Activated CD4-positive, alpha-beta memory T cell treated with anti-CD3 and anti-CD28 coated beads, Interleukin-2, amount 10 ng/mL, durations not matched to agents 7 days and 5 days (primary cell): ENCODE measurements around the gene CRYBG2. TPM values are rescaled to one million over a fixed set of nuclear protein-coding genes. Genes with fewer than 3 reads are reported as not detected.

ENCODE experiments used
- CTCF ChIA-PET: fragments of 350-600 bp; sonication (Branson Sonifier 250); formaldehyde crosslinking; loops from one replicate; lab custom pipeline; 2021; ENCODE audit warnings: antibody characterized with exemption, inconsistent platforms; lab: Charles Lee
- POLR2A ChIA-PET: fragments of 350-600 bp; sonication (Branson Sonifier 250); formaldehyde crosslinking; loops from one replicate; lab custom pipeline; 2021; ENCODE audit warnings: antibody characterized with exemption; lab: Charles Lee
- DNase-seq: peaks from one replicate; pipeline ENCODE4 v3.0.0-alpha.2; 2020
- H3K27ac Mint-ChIP-seq: one replicate; pipeline ENCODE4 v1.8.0; 2021; ENCODE audit warnings: mild to moderate bottlenecking, mixed read lengths
- H3K27me3 Mint-ChIP-seq: one replicate; pipeline ENCODE4 v1.8.0; 2021; ENCODE audit warnings: mixed read lengths
- H3K36me3 Mint-ChIP-seq: one replicate; pipeline ENCODE4 v1.8.0; 2021; ENCODE audit warnings: low read depth, mixed read lengths
- H3K4me1 Mint-ChIP-seq: one replicate; pipeline ENCODE4 v1.8.0; 2021; ENCODE audit warnings: mixed read lengths
- H3K4me3 Mint-ChIP-seq: one replicate; pipeline ENCODE4 v1.8.0; 2021; ENCODE audit warnings: mild to moderate bottlenecking, mixed read lengths
- H3K9me3 Mint-ChIP-seq: one replicate; pipeline ENCODE4 v1.8.0; 2021; ENCODE audit warnings: mixed read lengths
- total RNA-seq, 2 experiments: library from RNA; stranded (reverse); gene quantifications; one replicate each; pipeline ENCODE4 v1.2.3, GENCODE V29; 2021

CRYBG2 gene
- total RNA-seq, 2 experiments from 2014 or later = 1.9 to 4.3 TPM

DNA sequence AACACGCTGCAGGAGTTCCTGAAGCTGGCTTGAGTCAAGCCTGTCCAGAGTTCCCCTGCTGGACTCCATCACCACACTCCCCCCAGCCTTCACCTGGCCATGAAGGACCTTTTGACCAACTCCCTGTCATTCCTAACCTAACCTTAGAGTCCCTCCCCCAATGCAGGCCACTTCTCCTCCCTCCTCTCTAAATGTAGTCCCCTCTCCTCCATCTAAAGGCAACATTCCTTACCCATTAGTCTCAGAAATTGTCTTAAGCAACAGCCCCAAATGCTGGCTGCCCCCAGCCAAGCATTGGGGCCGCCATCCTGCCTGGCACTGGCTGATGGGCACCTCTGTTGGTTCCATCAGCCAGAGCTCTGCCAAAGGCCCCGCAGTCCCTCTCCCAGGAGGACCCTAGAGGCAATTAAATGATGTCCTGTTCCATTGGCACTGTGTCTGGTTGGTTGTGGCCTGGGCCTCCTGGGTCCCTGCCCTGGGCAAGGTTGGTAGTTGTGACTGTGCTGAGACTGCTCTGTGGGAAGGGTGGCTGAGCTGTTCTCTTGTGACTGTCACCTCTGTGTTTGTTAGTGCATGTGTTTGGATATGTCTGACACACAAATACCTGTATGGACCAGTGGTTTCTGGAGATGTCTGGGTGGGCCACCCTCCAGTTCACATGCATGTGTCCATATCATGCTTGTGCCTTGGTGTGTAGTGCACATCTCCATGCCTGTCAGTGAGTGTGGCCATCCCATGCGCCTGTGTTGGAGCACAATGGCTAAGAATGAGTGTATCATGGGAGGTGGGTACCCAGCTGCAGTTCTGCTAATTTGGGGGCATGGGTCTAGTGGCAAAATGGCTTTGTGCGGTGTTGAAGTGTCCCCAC is 72.6 kb downstream of the CRYBG2 start:
- H3K4me1 Mint-ChIP-seq = peaks cover 88% of the 10 kb centered on the region
- H3K9me3 Mint-ChIP-seq = no peaks in the 10 kb centered on the region
- ChIA-PET POLR2A (interaction anchor here (0.7 to 19.9 kb wide), 8 partner anchors 6 to 110 kb away, joined by 3 to 1302 read pairs (median 10); partner anchors contain the start of genes CD52, CEP85 and UBXN11), CTCF (interaction anchor here (0.6 to 17.9 kb wide), 6 partner anchors 33 to 136 kb away, joined by 3 to 883 read pairs (median 4); partner anchors contain the start of genes CD52 and UBXN11)
- H3K27ac Mint-ChIP-seq = peak overlapping the region; percentile 98
- H3K27me3 Mint-ChIP-seq = no peaks in the 10 kb centered on the region
- peak overlapping the region; percentile 81 for H3K4me3 Mint-ChIP-seq
- DNase-seq = peak; percentile 26
- peaks cover 86% of the 10 kb centered on the region for H3K36me3 Mint-ChIP-seq

DNA sequence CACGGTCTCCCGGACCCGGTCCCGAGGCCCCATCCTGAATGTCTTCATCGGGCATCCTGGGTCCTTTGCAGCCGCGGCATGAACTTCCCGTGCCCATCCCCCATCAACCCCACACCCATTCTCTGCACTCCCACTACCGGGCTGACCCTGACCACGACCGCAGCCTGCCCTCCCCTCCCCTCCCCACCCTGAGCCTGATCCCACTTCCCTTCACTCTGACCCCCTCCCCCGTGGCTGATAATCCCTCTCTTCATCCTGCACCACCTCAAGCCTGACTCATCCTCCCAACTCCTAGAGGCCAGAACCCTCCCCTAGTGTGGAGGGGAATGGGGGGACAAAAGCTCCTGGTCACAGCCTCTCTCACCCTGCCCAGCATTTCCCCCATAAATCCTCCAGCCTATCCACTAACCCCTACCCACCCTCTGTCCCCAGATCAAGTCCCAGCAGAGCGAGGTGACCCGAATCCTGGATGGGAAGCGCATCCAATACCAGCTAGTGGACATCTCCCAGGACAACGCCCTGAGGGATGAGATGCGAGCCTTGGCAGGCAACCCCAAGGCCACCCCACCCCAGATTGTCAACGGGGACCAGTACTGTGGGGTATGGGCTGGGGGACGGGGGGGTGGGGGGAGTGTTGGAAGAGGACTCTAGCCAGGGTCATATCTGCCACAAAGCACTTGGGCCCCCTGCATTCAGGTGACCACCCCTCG is 73.4 kb downstream of the CRYBG2 start:
- POLR2A ChIA-PET = interaction anchor here (1.1 to 19.9 kb wide), 12 partner anchors 7 to 376 kb away, joined by 3 to 1302 read pairs (median 9); partner anchors contain the start of genes CD52, CEP85, DHDDS and UBXN11
- Mint-ChIP-seq H3K9me3 (no peaks in the 10 kb centered on the region), H3K27ac (peak overlapping the region; percentile 98), H3K27me3 (no peaks in the 10 kb centered on the region), H3K4me3 (peak overlapping the region; percentile 81), H3K4me1 (peaks cover 88% of the 10 kb centered on the region), H3K36me3 (peaks cover 89% of the 10 kb centered on the region)
- DNase-seq = peak; percentile 54
- CTCF ChIA-PET = interaction anchor here (0.9 to 17.9 kb wide), 8 partner anchors 8 to 136 kb away, joined by 3 to 883 read pairs (median 6); partner anchors contain the start of genes CD52 and UBXN11

DNA sequence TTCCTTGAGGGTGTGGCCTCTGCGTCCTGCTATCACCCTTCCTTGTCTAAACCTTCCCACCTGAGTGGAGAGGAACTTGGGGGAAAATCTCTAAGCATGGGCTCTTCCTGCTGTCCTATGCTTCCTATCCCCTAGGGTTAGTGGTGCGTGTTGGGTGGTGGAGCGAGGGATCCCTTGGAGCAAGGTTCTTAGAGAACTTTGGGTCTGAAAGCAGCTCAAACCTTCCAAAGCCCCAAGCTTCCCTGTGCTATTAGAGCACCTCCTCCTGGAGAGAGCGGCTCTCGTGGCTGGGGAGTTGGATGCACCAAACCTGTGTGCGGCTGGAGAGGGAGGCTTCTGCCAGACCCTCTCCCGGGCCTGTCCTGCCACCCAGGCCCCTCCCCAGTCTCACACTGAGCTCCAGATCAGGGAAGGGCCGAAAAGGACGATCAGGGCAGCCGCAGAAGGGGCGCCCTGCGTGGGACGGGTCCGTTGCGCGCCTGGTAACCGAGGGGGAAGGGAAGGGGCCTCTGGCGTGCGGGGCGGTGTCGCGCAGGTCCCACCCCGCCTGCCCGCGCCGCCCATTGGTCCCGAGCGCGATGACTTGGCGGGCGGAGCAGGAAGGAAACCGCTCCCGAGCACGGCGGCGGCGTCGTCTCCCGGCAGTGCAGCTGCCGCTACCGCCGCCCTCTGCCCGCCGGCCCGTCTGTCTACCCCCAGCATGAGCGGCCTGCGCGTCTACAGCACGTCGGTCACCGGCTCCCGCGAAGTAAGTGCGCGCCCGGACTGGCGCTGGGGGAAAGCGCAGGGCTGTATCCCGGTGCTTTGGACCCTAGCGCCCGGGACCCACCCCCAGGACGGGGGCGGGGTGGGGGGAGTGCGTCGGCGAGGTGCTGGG is 74.2 kb downstream of the CRYBG2 start, which contains the start of gene SH3BGRL3:
Gene SH3BGRL3, plus strand, starts transcription at position 631 of the 877 bp plus-strand sequence. Its CDS starts 70 bp downstream, at position 701.
- ChIA-PET POLR2A (interaction anchor here (0.8 to 19.9 kb wide), 15 partner anchors 8 to 375 kb away, joined by 3 to 1302 read pairs (median 5); partner anchors contain the start of genes CD52, CEP85, DHDDS and HMGN2), CTCF (interaction anchor here (1.1 to 17.9 kb wide), 10 partner anchors 8 to 137 kb away, joined by 3 to 883 read pairs (median 7); partner anchors contain the start of genes CD52, CEP85, UBXN11 and ZNF593)
- Mint-ChIP-seq H3K9me3 (no peaks in the 10 kb centered on the region), H3K4me3 (peak within 1 kb of the TSS; percentile 81), H3K4me1 (peaks cover 87% of the 10 kb centered on the region), H3K27me3 (no peaks in the 10 kb centered on the region), H3K36me3 (peaks cover 85% of the 10 kb centered on the region), H3K27ac (peak within 1 kb of the TSS; percentile 98)
- DNase-seq = peak; percentile 90

DNA sequence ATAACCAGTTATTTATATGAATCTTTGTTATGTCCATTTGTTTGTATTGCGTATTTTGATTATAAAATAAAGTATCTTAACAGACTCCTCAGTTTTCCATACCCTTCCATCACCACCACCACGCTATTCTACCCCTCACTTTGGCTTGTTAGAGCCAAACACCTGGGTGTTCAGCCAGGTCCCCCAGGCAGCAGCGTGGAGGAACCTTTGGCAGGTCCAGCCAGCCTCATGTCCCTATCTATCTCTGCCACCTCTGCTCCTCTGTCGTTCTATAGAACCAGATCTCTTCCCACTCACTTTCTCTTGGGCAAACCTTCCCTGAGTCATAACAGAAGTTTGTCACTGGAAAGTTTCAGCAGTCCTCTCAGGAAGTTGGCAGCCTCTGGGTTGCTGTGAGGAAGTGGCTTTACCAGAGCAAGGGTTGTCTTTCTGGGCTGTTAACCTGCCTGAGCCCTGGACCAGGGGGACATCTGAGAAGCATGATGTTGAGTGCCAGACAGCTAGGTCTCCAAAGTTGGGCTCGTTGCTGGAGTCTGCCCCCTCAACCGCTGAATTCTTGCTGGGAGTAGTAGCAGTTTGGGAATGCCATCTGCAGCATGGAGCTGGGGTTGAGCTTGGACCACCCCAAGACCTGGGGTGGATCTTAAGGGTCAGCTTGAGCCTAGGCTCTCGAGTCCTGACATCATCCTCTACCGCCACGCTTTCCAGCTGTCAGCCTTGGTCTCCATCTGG is 75.0 kb downstream of the CRYBG2 start:
- H3K36me3 Mint-ChIP-seq = peaks cover 84% of the 10 kb centered on the region
- POLR2A ChIA-PET = interaction anchor here (0.8 to 19.9 kb wide), 15 partner anchors 8 to 374 kb away, joined by 3 to 1302 read pairs (median 5); partner anchors contain the start of genes CD52, CEP85, DHDDS and HMGN2
- H3K27ac Mint-ChIP-seq = peak overlapping the region; percentile 84
- H3K4me3 Mint-ChIP-seq = peak overlapping the region; percentile 81
- H3K4me1 Mint-ChIP-seq = peaks cover 86% of the 10 kb centered on the region
- peak; percentile 49 for DNase-seq
- CTCF ChIA-PET = interaction anchor here (1.1 to 17.9 kb wide), 11 partner anchors 7 to 138 kb away, joined by 3 to 883 read pairs (median 7); partner anchors contain the start of genes CD52, CEP85, UBXN11 and ZNF593
- no peaks in the 10 kb centered on the region for H3K9me3 Mint-ChIP-seq
- no peaks in the 10 kb centered on the region for H3K27me3 Mint-ChIP-seq

DNA sequence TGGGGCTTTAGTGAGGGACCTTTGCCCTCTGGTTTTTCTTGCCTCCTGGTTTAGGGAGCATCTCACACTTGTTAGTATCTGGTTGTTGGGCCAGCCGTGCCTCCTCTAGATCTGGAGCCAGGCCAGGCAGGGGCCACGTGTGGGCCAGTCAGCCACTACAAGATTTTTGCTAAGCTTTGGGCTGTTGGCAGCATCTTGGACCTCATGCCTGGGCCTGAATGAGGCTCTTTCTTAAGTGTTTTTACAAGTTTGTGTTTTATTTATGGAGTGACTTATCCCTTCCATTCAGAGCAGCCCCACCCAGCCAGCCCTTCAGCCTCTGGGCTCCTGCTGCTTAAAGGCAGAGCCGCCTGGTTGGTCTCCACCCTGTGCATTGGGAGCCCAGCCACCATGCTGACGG is 75.6 kb downstream of the CRYBG2 start:
- peaks cover 80% of the 10 kb centered on the region for H3K4me1 Mint-ChIP-seq
- DNase-seq = no peak
- H3K27me3 Mint-ChIP-seq = no peaks in the 10 kb centered on the region
- peak overlapping the region; percentile 84 for H3K27ac Mint-ChIP-seq
- H3K9me3 Mint-ChIP-seq = no peaks in the 10 kb centered on the region
- peaks cover 80% of the 10 kb centered on the region for H3K36me3 Mint-ChIP-seq
- peak overlapping the region; percentile 28 for H3K4me3 Mint-ChIP-seq
- CTCF ChIA-PET = interaction anchor here (1.1 to 17.9 kb wide), 7 partner anchors 9 to 139 kb away, joined by 3 to 883 read pairs (median 19); partner anchors contain the start of genes CD52, CEP85 and UBXN11
- POLR2A ChIA-PET = interaction anchor here (1.2 to 19.9 kb wide), 7 partner anchors 9 to 193 kb away, joined by 3 to 1302 read pairs (median 26); partner anchors contain the start of genes CD52, CEP85, DHDDS and UBXN11

DNA sequence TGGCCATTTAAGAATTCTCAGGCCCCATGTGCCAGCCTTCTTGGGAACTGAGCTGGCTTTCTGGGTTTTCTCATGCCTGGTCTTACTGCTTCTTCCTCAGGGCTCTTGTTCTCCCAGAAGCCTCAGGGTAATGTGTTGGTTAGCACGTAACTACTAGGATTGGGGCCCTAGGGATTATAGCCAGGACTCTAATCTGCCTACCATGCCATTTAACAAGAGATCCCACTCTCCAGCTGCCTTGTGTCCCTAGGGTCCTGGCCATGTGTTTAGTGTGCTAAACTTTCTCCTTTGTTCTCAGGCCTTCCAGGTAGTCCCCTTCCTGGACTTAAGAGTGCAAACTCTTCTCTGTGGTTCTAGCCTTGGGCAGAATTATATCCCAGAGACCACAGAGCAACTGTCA is 76.2 kb downstream of the CRYBG2 start:
- CTCF ChIA-PET = interaction anchor here (1.1 to 17.9 kb wide), 9 partner anchors 10 to 139 kb away, joined by 3 to 883 read pairs (median 13); partner anchors contain the start of genes CD52, CEP85, UBXN11 and ZNF593
- Mint-ChIP-seq H3K4me3 (no peak overlapping the region), H3K36me3 (peaks cover 80% of the 10 kb centered on the region), H3K27ac (peak overlapping the region; percentile 84), H3K27me3 (no peaks in the 10 kb centered on the region), H3K4me1 (peaks cover 74% of the 10 kb centered on the region), H3K9me3 (no peaks in the 10 kb centered on the region)
- DNase-seq = no peak
- POLR2A ChIA-PET = interaction anchor here (1.0 to 19.9 kb wide), 8 partner anchors 10 to 194 kb away, joined by 3 to 1302 read pairs (median 19); partner anchors contain the start of genes CD52, CEP85, DHDDS and UBXN11

DNA sequence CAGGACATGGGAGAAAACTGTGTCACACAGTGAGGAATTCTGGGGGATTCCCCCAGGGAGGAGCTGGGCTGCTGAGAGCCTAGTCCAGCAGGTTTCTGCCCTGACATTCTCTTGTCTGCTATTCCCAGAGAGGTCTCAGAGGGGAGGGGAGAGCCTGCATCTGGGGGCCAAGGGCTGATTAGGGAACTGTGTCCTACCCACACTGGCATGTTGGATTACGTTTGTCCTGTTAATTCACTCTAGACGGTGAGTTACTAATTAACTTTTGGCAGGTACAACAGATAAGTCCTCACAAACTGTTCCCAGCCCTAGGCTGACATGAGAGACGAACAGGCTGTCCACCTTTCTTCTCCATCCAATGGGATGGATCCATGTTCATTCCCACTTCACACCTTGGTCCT is 76.7 kb downstream of the CRYBG2 start:
- H3K36me3 Mint-ChIP-seq = peaks cover 78% of the 10 kb centered on the region
- peak overlapping the region; percentile 96 for H3K27ac Mint-ChIP-seq
- H3K9me3 Mint-ChIP-seq = no peaks in the 10 kb centered on the region
- H3K4me1 Mint-ChIP-seq = peaks cover 70% of the 10 kb centered on the region
- no peak for DNase-seq
- ChIA-PET CTCF (interaction anchor here (0.8 to 17.9 kb wide), 11 partner anchors 10 to 139 kb away, joined by 3 to 883 read pairs (median 13); partner anchors contain the start of genes CD52, CEP85, UBXN11 and ZNF593), POLR2A (interaction anchor here (0.7 to 19.9 kb wide), 9 partner anchors 10 to 194 kb away, joined by 3 to 1302 read pairs (median 10); partner anchors contain the start of genes CD52, DHDDS, UBXN11 and ZNF593)
- no peak overlapping the region for H3K4me3 Mint-ChIP-seq
- H3K27me3 Mint-ChIP-seq = no peaks in the 10 kb centered on the region

DNA sequence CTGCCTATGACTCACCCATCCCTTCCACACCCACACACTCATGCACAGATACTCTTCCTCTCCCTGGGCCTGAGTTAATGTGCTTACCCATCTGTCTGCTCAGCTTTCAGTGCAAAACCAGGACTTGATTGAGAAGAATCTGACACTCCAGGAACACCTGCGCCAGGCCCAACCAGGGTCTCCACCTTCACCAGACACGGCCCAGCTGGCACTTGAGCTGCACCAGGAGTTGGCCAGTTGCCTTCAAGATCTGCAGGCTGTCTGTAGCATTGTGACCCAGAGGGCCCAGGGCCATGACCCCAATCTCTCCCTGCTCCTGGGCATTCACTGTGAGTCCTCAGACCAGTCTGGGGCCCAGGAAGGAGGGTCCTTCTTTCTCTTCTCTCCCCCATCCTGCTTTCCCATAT is 77.5 kb downstream of the CRYBG2 start:
- CTCF ChIA-PET = interaction anchor here (0.6 to 17.9 kb wide), 22 partner anchors 10 to 443 kb away, joined by 3 to 883 read pairs (median 7); partner anchors contain the start of genes CD52, CEP85, UBXN11 and ZNF593
- POLR2A ChIA-PET = interaction anchor here (0.7 to 19.9 kb wide), 10 partner anchors 11 to 196 kb away, joined by 3 to 1302 read pairs (median 9); partner anchors contain the start of genes CD52, DHDDS, HMGN2 and UBXN11
- H3K9me3 Mint-ChIP-seq = no peaks in the 10 kb centered on the region
- H3K4me1 Mint-ChIP-seq = peaks cover 63% of the 10 kb centered on the region
- peak overlapping the region; percentile 96 for H3K27ac Mint-ChIP-seq
- no peaks in the 10 kb centered on the region for H3K27me3 Mint-ChIP-seq
- peaks cover 76% of the 10 kb centered on the region for H3K36me3 Mint-ChIP-seq
- peak overlapping the region; percentile 34 for H3K4me3 Mint-ChIP-seq
- DNase-seq = no peak

DNA sequence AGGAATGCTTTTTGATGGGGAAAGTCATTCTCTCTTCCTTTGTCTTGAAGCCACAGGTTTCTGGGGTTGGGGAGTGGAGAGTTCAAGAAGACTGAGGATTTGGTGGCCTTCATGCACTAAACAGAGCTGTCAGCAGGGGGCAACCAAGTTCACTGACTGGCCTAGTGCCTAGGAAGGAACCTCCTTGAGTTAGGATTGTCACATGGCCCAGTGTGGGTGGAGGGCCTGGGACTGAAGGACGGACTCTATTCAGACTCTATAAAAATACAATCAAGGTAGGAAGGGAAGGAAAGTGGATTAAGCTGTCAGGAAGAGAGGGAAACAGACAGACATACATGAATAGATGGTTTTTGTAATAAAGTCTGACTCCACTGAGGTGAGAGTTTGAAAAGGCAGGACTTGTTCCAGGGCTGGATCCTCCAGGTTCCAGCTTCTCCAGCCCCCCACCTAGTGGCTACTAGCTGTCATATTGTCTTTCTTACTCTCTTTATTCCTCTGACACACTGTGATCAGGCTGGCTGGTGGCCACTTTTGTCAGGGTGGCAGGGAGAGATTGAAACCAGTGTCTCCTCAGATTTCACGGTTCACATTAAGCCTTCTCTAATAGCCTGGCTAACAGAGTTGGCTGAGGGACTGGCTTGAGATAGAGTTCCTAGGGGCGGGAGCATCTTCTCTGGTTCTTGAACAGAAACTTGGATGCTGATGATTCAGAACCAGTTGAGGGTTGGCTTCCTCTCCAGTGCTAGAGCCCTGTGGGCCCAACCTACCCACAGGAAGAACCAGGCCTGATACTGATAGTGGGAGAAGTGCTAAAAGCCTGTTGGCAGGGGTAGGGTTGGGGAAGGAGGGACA is 78.1 kb downstream of the CRYBG2 start:
- Mint-ChIP-seq H3K27ac (peak overlapping the region; percentile 96), H3K27me3 (no peaks in the 10 kb centered on the region), H3K9me3 (no peaks in the 10 kb centered on the region), H3K4me1 (peaks cover 57% of the 10 kb centered on the region), H3K4me3 (peak overlapping the region; percentile 52), H3K36me3 (peaks cover 75% of the 10 kb centered on the region)
- CTCF ChIA-PET = interaction anchor here (0.6 to 17.9 kb wide), 26 partner anchors 9 to 1698 kb away, joined by 3 to 883 read pairs (median 5); partner anchors contain the start of genes CD52, CEP85, UBXN11 and ZNF593
- peak; percentile 82 for DNase-seq
- POLR2A ChIA-PET = interaction anchor here (1.0 to 19.9 kb wide), 10 partner anchors 11 to 512 kb away, joined by 3 to 1302 read pairs (median 8); partner anchors contain the start of genes CD52, CEP85, HMGN2 and PIGV
